AG09319 (cell line): ENCODE measurements around the gene RTN1.

Source experiments
- DNase-seq: peaks from one replicate; pipeline ENCODE4 v3.0.0-alpha.2; 2010; ENCODE audit warnings: low read depth; ENCODE audit errors: extremely low read depth
- CTCF ChIP-seq: IDR thresholded peaks from 2 replicates; pipeline ENCODE4 v1.5.1; 2011; ENCODE audit warnings: low read depth, mild to moderate bottlenecking, inconsistent platforms, low read length, moderate library complexity

RTN1 gene

DNA sequence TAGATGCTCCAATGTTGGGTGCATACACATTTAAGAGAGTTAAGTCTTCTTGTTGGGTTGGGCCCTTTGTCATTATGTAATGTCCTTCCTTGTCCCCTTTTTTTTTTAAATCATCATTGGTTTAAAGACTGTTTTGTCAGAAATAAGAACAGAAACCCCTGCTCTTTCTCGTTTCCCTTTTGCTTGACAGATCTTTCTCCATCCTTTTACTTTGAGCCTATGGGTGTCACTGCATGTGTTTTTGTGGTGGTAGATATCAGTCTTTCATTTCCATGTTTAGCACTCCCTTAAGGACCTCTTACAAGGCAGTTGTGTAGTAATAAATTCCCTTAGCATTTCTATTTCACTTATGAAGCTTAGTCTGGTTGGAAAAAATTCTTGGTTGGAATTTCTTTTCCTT, 47.4 kb downstream of the RTN1 start:
- no peak for DNase-seq
- no peak for TF ChIP-seq CTCF

DNA sequence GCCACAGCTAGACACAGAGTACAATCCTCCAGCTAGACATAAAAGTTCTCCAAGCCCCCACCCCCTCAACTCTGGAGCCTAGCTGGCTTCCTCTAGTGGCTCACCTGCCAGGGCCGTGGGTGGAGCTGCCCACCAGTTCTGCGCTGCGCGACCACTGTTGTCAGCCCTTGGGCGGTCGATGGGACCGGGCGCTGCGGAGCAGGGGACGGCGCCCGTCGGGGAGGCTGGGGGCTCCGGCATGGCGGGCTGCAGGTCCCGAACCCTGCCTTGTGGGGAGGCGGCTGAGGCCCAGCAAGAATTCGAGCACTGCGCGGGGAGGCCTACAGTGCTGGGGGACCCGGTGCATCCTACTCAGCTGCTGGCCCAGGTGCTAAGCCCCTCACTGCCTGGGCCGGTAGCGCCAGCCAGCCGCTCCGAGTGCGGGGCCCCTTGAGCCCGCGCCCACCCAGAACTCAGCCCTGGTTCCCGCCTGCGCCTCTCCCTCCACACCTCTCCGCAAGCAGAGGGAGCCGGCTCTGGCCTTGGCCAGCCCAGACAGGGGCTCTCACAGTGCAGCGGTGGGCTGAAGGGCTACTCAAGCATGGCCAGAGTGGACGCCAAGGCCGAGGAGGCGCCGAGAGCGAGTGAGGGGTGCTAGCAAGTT, 51.0 kb downstream of the RTN1 start:
- TF ChIP-seq CTCF = no peak
- no peak for DNase-seq

DNA sequence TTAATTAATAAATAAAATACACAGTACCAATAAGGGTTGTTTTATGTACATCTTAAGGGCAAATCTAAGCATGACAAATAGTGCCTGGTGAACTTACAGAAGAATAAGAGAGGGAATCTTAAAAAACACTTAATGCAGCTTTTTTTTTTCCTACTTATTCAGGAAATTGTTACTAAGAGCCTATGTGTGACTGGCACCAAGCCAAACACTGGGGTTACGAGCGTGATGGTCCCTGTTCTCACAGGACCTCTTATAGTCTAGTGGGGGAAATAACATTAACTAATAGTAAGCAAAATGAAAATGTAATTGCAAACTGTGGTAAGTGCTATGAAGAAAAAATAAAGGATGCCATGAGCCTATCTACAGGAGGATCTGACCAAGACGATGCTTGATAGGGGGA, 53.6 kb downstream of the RTN1 start:
- DNase-seq = no peak
- no peak for TF ChIP-seq CTCF

DNA sequence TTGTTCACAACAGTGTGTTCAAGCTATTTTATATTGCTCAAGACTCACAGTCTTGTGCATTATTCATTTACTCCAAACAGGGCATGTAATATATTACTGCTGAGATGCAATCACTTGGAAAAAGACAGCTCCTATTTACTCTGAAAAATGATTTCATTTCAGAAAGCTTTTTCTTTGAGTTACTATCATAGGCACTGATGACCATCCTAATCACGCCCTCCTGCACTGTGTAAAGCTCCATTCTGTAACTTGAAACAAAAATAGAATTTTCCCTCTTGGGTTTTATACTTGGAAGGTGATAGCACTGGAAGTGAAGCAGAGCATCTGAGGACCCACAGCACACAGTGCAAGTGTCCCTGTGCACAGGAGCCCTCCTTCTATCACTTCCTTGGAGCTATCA, 55.6 kb downstream of the RTN1 start:
- no peak for TF ChIP-seq CTCF
- no peak for DNase-seq

GRCh38 chr14:59811815-59812214, 58.8 kb downstream of the RTN1 start:
- DNase-seq = no peak
- no peak for TF ChIP-seq CTCF

- TF ChIP-seq CTCF = no peak
- no peak for DNase-seq
Observed at GRCh38 chr14:59811073-59811472, 59.5 kb downstream of the RTN1 start.

DNA sequence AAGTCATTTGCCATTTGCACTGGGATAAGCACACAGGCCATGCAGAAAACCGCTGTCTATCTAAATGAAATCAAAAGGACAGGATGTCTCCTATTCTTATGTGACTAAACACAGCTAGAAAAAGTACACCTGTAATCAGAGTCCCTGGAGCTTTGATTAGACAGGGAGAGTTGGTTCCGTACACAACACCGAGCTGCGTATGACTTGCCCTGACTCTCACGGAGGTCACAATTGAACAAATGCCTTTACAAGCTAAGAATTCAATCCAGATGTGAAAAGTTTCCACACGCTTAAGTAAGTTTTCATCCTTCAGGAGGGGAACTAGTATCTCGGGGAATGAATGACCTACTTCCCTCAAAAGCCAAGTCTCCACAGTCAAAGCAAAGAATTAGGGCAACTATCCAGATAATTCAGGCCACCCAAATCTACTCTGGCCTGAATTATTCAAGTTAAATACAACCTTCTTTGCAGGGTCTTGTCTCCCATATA, 67.5 kb downstream of the RTN1 start:
- no peak for TF ChIP-seq CTCF
- no peak for DNase-seq
